Measurements from ENCODE around the gene CYB5R2.

The CYB5R2 gene

DNA sequence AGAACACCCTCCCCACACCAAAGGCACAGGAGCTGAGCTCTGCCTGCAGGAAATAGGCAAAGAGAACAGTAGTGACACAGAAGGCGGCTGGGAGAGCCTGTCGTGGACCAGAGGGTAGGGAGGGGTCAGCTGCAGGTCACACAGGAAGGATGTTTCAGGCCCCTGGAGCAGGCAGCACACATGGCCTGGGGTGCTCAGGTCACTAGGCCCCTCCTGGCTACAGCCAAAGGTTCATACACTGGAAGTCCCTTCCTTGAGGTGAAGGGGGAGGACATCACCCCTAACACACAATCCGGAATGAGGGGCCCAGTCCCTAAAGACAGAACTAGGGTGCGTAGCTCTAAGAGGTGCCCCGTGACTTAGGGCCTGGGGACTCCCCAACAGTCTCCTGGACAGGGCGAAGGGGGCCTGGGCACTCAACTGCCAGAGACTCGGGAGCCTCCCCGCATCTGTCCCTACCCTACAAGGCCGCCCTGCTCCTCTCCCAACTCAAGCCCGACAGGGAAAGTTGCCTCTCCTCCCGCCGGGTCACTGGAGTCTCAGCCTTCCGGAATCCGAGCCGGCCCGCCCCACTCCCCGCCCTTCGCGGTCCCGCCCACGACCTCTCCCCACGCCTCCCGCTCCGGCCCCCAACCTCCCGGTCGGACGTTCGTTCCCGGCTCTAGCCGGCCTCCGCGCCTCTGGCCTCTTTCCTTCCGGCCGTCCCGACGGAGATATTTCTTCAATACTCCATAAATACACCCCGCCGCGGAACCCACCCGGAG, at the start of gene CYB5R2:
TSS of gene CYB5R2 (minus strand) at position 541 of the 764 bp plus-strand sequence. CDS start 675 bp downstream, outside the sequence.
- DNase-seq (ENCODE audit: low read depth): no peak

DNA sequence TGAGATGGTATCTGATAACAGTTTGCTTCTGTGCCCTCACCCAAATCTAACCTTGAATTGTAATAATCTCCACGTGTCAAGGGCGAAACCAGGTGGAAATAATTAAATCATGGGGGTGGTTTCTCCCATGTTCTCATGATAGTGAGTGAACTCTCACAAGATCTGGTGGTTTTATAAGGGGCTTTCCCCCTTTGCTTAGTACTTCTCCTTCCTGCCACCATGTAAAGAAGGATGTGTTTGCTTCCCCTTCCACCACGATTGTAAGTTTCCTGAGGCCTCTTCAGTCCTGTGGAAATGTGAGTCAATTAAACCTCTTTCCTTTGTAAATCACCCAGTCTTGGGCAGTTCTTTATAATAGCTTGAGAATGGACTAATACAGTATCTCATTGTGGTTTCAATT, 41.5 kb upstream of the CYB5R2 start:
- no peak for DNase-seq (ENCODE audit: low read depth)

GRCh38 chr11:7706377-7706776, 33.1 kb upstream of the CYB5R2 start, which contains the start of gene OVCH2:
Gene OVCH2, minus strand, starts transcription at chr11:7706477. Its CDS starts 83 bp downstream, at chr11:7706394.
- DNase-seq (ENCODE audit: low read depth): no peak

DNA sequence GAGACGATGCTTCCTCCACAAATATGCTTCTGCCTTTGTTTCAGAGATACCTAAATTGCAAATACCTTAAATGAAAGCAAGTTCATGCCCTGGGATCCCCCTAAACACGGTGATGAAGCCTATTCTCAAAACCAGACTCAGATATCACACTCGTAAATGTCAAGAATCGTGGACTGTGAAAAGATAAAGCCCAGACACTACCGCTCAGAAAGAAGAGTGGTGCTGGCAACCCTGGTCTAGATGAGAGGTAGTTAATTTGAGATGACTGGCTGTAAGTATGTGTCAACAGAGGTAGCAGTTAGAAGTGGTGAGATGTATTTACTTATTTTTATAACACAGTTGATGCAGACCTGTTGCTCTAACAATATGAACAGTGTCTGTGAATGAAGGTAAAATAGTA, 30.4 kb upstream of the CYB5R2 start:
- DNase-seq (ENCODE audit: low read depth): no peak

GRCh38 chr11:7696424-7696823, 23.1 kb upstream of the CYB5R2 start:
- DNase-seq (ENCODE audit: low read depth): no peak

DNA sequence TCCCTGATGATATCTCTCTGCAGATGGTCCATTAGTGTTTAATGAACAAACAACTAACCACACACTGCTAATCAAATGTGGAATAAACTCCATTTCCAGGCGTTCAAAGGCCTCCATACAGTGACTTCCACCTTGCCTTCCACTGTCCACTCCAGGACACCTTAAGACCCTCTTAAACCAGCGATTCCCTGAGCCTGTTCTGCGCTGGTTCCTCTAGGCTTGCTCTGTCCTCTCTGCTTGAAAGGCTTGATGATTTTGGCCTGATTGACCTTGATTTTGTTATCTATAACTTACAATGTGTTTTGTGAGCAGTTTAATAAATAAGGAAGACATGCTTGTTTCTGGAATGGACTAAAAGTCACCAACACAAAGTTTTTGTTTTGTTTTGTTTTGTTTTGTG, 20.9 kb upstream of the CYB5R2 start:
- no peak for DNase-seq (ENCODE audit: low read depth)

DNA sequence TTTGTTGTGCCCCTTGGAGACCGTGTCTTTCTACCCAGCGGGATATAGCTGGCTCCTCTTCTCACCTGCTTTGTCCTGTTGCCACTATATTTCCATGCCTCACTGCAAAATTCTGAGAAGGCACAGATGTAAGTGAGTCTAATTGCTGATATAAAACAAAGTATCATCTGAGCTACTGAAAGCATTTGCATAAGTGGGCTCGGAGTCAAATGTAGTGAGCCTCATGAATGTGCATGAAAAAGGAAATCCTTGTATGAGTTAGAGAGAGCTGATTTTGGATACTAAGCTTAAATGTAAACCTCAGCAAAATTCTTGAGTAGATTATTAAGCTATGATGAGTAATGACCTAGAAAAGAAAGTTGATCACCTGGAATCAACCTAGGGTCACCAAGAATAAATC, 19.1 kb upstream of the CYB5R2 start:
- DNase-seq (ENCODE audit: low read depth): no peak

DNA sequence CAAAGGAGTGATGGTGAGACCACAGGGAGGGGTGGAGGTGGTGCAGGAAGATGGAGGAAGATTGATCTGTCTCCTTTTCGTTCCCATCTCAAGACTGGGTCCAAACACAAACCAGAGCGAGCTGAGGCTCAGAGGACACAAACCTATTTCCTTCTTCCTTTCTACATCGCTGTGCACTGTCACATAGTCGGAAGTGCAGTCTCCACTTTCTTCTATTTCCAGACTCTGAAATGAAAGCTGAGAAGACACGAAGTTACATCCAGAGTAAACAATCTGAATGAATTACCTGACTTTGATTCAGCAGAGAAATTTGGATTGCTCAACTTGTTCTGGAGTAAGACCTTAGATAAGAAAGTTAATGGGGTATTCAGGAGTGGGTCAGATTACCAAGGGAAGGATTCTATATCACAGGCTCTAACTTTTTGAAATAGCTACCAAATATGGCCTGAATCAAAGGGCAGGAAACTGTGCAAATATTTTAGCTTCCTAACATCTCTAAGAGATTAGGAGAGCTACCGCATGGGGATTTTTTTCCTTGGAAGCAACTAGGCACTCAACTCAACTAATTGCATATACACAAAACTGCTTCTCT, 18.6 kb upstream of the CYB5R2 start:
- no peak for DNase-seq (ENCODE audit: low read depth)

GRCh38 chr11:7690648-7691047, 17.3 kb upstream of the CYB5R2 start:
- no peak for DNase-seq (ENCODE audit: low read depth)

- DNase-seq (ENCODE audit: low read depth): no peak
These were observed 15.9 kb upstream of the CYB5R2 start for GRCh38 chr11:7689239-7689638.

GRCh38 chr11:7688238-7688826, 15.0 kb upstream of the CYB5R2 start:
- no peak for DNase-seq (ENCODE audit: low read depth)

- DNase-seq (ENCODE audit: low read depth): no peak
These were observed 14.1 kb upstream of the CYB5R2 start for GRCh38 chr11:7687386-7687785.

GRCh38 chr11:7686761-7687160, 13.5 kb upstream of the CYB5R2 start:
- DNase-seq (ENCODE audit: low read depth): no peak

DNA sequence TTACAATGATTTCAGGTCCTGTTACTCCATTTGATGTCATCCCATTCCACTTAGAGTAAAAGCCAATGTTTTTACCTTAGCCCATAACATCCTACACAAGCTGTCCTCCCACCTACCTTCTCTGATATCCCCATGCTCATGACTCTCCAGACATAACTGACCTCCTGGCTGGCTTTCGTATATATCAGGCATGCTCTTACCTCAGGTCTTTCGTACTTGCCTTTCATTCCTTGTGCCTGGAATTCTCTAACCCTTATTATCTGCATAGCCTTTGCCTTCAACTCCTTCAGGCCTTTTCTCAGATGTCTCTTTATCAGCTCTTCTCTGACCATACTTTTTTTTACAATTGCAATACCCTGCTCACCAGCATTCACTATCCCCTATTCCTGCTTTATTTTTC, 10.3 kb upstream of the CYB5R2 start:
- no peak for DNase-seq (ENCODE audit: low read depth)

DNA sequence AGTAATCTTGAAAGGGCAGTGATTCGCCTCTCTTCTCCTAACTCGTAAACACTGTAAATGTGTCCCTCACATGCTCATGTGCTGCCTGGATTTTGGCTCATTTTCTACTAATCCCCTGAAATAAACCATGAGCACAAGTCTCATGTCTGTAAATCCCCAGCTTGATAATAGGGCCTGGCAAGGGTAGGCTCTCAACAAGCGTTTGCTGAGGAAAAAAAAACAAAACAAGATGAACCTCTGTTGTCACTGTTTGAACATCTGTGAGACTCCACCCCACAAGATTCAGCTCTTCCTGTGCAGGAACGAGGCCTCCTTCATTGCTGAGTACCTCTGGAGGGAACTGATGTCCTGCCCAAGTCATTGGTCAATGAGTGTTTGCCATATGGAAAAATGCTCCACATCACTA, 4.5 kb upstream of the CYB5R2 start:
- no peak for DNase-seq (ENCODE audit: low read depth)

- DNase-seq (ENCODE audit: low read depth): no peak
These were observed 3.8 kb upstream of the CYB5R2 start for GRCh38 chr11:7677071-7677470.

DNA sequence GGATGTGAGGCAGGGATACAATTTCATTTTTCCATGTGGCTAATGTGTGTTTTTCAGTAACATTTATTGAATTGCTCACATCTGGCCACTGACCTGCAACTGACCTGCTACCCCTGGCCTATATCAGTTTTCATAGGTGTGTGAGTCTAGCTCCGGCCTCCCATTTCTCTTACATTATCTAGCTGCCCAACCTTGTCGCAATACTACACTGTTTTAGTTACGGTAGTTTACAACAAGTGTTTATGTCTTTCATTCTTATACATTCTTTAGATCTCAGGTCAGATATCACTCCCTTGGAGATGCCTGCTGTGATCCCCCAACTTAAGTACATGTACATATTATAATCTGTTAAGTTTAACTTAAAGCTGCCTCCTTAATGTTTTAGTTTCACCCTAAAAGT, 2.3 kb upstream of the CYB5R2 start:
- no peak for DNase-seq (ENCODE audit: low read depth)

- no peak for DNase-seq (ENCODE audit: low read depth)
These were observed 579 bp upstream of the CYB5R2 start for GRCh38 chr11:7673724-7674434.

GRCh38 chr11:7672276-7672959, 882 bp downstream of the CYB5R2 start:
- DNase-seq (ENCODE audit: low read depth): no peak

- DNase-seq (ENCODE audit: low read depth): no peak
These were observed 1.7 kb downstream of the CYB5R2 start for GRCh38 chr11:7671347-7672215.

- no peak for DNase-seq (ENCODE audit: low read depth)
These were observed 2.7 kb downstream of the CYB5R2 start for GRCh38 chr11:7670641-7671040.

Measured in stimulated activated CD8-positive, alpha-beta memory T cell treated with anti-CD3 and anti-CD28 coated beads, Interleukin-12 subunit alpha, Interleukin-12 subunit beta, amount 100 ng/mL, for 1 hour (primary cell).